Loucy (cell line): ENCODE results near the gene PARP14.
A peak's percentile ranks its signal among the peaks of the same experiment; 100 is the strongest.

Experiments
- H2AFZ ChIP-seq: fragments of 200-600 bp; sonication (generic); 2 replicates; pipeline ENCODE4 v1.6.0; 2016; ENCODE audit warnings: antibody characterized with exemption, mild to moderate bottlenecking, low read length, moderate library complexity
- H3F3A ChIP-seq: fragments of 200-600 bp; 2 replicates; pipeline ENCODE4 v1.6.0; 2016; ENCODE audit warnings: antibody characterized with exemption, low read depth, mild to moderate bottlenecking
- H3K27me3 ChIP-seq: fragments of 200-600 bp; sonication (generic); 2 replicates; pipeline ENCODE4 v1.6.1; 2014; ENCODE audit warnings: low read length, mild to moderate bottlenecking; ENCODE audit not compliant: insufficient read depth, poor library complexity, severe bottlenecking
- H3K36me3 ChIP-seq: fragments of 200-600 bp; sonication (generic); 2 replicates; pipeline ENCODE4 v1.6.1; 2016; ENCODE audit warnings: low read length; ENCODE audit not compliant: insufficient read depth
- H3K4me1 ChIP-seq: fragments of 200-600 bp; sonication (generic); 2 replicates; pipeline ENCODE4 v1.5.1; 2014; ENCODE audit warnings: low read length, mild to moderate bottlenecking; ENCODE audit not compliant: insufficient read depth, poor library complexity, severe bottlenecking
- H3K4me2 ChIP-seq: fragments of 200-600 bp; sonication (generic); 2 replicates; pipeline ENCODE4 v1.6.0; 2014; ENCODE audit warnings: antibody characterized with exemption, low read length, low read depth, mild to moderate bottlenecking; ENCODE audit not compliant: poor library complexity, severe bottlenecking
- H3K4me3 ChIP-seq: fragments of 200-600 bp; sonication (generic); 2 replicates; pipeline ENCODE4 v1.5.1; 2014; ENCODE audit warnings: low read length, mild to moderate bottlenecking, mixed read lengths; ENCODE audit not compliant: poor library complexity, severe bottlenecking
- H3K79me2 ChIP-seq: fragments of 200-600 bp; sonication (generic); 2 replicates; pipeline ENCODE4 v1.6.1; 2014; ENCODE audit warnings: low read length; ENCODE audit not compliant: insufficient read depth
- H3K9ac ChIP-seq: fragments of 200-600 bp; sonication (generic); 2 replicates; pipeline ENCODE4 v1.6.0; 2014; ENCODE audit warnings: mild to moderate bottlenecking, low read depth, low read length, moderate library complexity; ENCODE audit not compliant: poor library complexity, severe bottlenecking
- H3K9me2 ChIP-seq: fragments of 200-600 bp; sonication (generic); replicated peaks from 2 replicates; pipeline ENCODE4 v1.6.1; 2016; ENCODE audit warnings: low read depth, low read length, mixed read lengths
- H3K9me3 ChIP-seq: fragments of 200-600 bp; sonication (generic); 2 replicates; pipeline ENCODE4 v1.6.1; 2014; ENCODE audit warnings: mild to moderate bottlenecking, antibody characterized with exemption, low read length, low read depth; ENCODE audit not compliant: insufficient read depth
- H4K20me1 ChIP-seq: fragments of 200-600 bp; sonication (generic); 2 replicates; pipeline ENCODE4 v1.6.0; 2014; ENCODE audit warnings: antibody characterized with exemption, low read length, mild to moderate bottlenecking; ENCODE audit not compliant: insufficient read depth, poor library complexity, severe bottlenecking
- EZH2phosphoT487 ChIP-seq: fragments of 200-600 bp; IDR thresholded peaks from 2 replicates; pipeline ENCODE4 v1.6.1; 2018; ENCODE audit warnings: antibody characterized with exemption, mild to moderate bottlenecking, moderate library complexity, borderline replicate concordance
- TF ChIP-seq, protein P1 (sequence below): fragments of 200-600 bp; sonication (generic); conservative IDR thresholded peaks from 2 replicates; pipeline ENCODE4 v1.5.1; 2014; ENCODE audit warnings: mild to moderate bottlenecking, antibody characterized with exemption, low read length

The PARP14 gene

DNA sequence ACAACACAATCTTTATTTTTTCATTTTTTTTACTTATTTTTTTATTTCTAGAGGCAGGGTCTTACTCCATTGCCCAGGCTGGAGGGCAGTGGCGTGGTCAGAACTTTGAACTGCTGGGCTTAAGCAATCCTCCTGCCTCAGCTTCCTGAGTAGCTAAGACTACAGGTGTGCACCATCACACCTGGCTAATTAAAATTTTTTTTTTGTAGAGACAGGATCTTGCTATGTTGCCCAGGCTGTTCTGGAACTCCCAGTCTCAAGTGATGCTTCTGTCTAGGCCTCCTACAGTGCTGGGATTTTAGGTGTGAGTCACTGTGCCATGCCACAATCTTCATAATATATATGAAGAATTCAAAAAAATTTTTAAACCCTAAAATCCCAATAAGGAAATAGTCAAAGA, 92.2 kb downstream of the PARP14 start:
- TF ChIP-seq, protein P1, sequence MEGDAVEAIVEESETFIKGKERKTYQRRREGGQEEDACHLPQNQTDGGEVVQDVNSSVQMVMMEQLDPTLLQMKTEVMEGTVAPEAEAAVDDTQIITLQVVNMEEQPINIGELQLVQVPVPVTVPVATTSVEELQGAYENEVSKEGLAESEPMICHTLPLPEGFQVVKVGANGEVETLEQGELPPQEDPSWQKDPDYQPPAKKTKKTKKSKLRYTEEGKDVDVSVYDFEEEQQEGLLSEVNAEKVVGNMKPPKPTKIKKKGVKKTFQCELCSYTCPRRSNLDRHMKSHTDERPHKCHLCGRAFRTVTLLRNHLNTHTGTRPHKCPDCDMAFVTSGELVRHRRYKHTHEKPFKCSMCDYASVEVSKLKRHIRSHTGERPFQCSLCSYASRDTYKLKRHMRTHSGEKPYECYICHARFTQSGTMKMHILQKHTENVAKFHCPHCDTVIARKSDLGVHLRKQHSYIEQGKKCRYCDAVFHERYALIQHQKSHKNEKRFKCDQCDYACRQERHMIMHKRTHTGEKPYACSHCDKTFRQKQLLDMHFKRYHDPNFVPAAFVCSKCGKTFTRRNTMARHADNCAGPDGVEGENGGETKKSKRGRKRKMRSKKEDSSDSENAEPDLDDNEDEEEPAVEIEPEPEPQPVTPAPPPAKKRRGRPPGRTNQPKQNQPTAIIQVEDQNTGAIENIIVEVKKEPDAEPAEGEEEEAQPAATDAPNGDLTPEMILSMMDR, result no peak
- TF ChIP-seq EZH2phosphoT487, result no peak
- Histone ChIP-seq H3K9me3 (no peaks in the 10 kb centered on the region), H3K36me3 (no peaks in the 10 kb centered on the region)

DNA sequence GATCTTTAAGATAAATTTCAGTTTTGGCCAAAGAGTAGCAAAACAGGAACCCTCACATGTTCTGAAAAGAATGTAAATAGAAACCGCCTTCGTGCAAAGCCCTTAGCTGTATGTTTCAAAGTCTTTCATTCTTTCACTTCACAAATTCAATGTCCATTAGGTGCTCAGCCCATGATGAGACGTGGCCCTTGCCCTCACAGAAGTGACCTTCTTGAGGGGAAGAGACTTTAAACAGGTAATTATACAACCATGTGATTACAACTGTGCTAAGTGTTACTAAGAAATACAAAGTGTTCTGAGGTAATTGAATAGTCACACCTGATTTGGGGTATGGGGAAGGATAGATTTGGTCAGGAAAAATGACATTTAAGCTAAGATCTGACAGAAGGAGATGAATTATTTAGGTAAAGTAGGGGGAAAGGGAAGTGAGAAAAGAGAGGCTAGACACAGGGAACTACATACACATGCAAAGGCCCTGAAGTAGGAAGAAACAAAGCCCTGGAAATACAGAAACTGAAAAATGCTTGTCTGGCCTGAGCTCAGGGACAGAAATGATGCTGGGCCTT, 93.4 kb downstream of the PARP14 start:
- Histone ChIP-seq H3K4me3 (no peak overlapping the region), H3K9me2 (no peaks in the 10 kb centered on the region), H3K36me3 (no peaks in the 10 kb centered on the region), H3K9ac (no peak overlapping the region), H3F3A (no peaks in the 10 kb centered on the region), H3K4me1 (peaks cover 7% of the 10 kb centered on the region), H4K20me1 (no peaks in the 10 kb centered on the region), H3K79me2 (no peaks in the 10 kb centered on the region), H3K9me3 (no peaks in the 10 kb centered on the region), H3K27me3 (no peaks in the 10 kb centered on the region), H2AFZ (no peak overlapping the region), H3K4me2 (no peak overlapping the region)
- TF ChIP-seq, protein P1, result no peak
- no peak for TF ChIP-seq EZH2phosphoT487

More for the DNA sequence above, 92.2 kb downstream of the PARP14 start:
- no peak overlapping the region for H3K4me3 ChIP-seq
- H3K9me2 ChIP-seq, result no peaks in the 10 kb centered on the region
- H3K27me3 ChIP-seq, result no peaks in the 10 kb centered on the region
- H3K79me2 ChIP-seq, result no peaks in the 10 kb centered on the region
- peaks cover 7% of the 10 kb centered on the region for H3K4me1 ChIP-seq
- no peaks in the 10 kb centered on the region for H3F3A ChIP-seq
- no peaks in the 10 kb centered on the region for H4K20me1 ChIP-seq
- no peak overlapping the region for H3K9ac ChIP-seq
- H3K4me2 ChIP-seq, result no peak overlapping the region
- H2AFZ ChIP-seq, result no peak overlapping the region

DNA sequence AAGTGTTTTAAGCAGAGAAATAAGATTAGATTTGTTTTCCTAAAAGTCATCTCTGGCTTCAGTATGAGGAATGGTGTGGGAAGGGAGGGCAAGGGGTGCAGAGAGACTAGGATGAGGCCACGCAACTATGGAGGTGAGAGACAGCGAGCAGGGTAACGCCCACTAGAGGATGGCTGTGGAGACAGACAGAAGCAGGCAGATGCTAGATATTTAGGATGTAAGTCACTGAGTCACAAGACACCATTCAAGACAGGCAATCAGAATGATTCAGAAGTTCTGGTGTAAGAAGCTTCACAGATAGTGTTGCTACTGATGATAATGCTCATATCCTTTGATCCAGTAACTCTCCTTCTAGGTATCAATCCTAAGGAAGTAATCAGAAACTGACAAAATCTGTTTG, 93.9 kb downstream of the PARP14 start:
- H3K9ac ChIP-seq, result no peak overlapping the region
- no peaks in the 10 kb centered on the region for H3K9me3 ChIP-seq
- H3K4me2 ChIP-seq, result no peak overlapping the region
- H3K4me1 ChIP-seq, result peaks cover 3% of the 10 kb centered on the region
- no peaks in the 10 kb centered on the region for H3K36me3 ChIP-seq
- H4K20me1 ChIP-seq, result no peaks in the 10 kb centered on the region
- no peaks in the 10 kb centered on the region for H3K9me2 ChIP-seq
- no peaks in the 10 kb centered on the region for H3K79me2 ChIP-seq
- no peaks in the 10 kb centered on the region for H3K27me3 ChIP-seq
- no peaks in the 10 kb centered on the region for H3F3A ChIP-seq
- H2AFZ ChIP-seq, result no peak overlapping the region
- H3K4me3 ChIP-seq, result no peak overlapping the region
- TF ChIP-seq, protein P1, result 0 out of 2 replicates have a peak, but pooled peaks have one; percentile 18
- TF ChIP-seq EZH2phosphoT487, result no peak
